Right lung (tissue), 10 donors: ENCODE results near the gene PLCG2. TPM values are rescaled to one million over a fixed set of nuclear protein-coding genes. Genes with fewer than 3 reads are reported as not detected.
"Not testable (repeated sequence)": the region's sequence is repeated elsewhere in the genome, so short reads cannot be mapped to it uniquely, and the experiment has no call there.

ENCODE experiments used
- DNase-seq, 2 donors: peaks; one replicate each; pipeline ENCODE4 v3.0.0-alpha.2; 2013
- long read RNA-seq, 8 donors: transcript quantifications; one replicate each; lab custom pipeline, GENCODE V29; 2026
- polyA plus RNA-seq, 5 donors: library from polyadenylated mRNA; unstranded; fragments of 120-200 nt; gene quantifications; one replicate each; pipeline versions ENCODE4 v1.2.1 to v1.2.3, GENCODE V29; 2013; ENCODE audit warnings: inconsistent platforms in 1 of 5, low replicate concordance in 1 of 5; ENCODE audit not compliant: insufficient read length in 5 of 5, insufficient read depth in 1 of 5

Gene PLCG2
- 10 to 100 TPM in 1 of 5 donors, 1 to 10 TPM in 4; 6.5 to 10.8 (median 8.3) TPM for polyA plus RNA-seq
- long read RNA-seq, donor 1, full-length matches to known transcripts = 1 of 1 reads
- long read RNA-seq, donor 1, partial matches to known transcripts = 0 of 1 reads
- long read RNA-seq, donor 1, other reads (novel, unspliced or antisense) = 0 of 1 reads
- long read RNA-seq, donor 2, full-length matches to known transcripts = 1 of 1 reads
- long read RNA-seq, donor 2, partial matches to known transcripts = 0 of 1 reads
- long read RNA-seq, donor 2, other reads (novel, unspliced or antisense) = 0 of 1 reads
- long read RNA-seq, donor 3 = 0 reads
- long read RNA-seq, donor 4 = 0 reads
- long read RNA-seq, donor 5, full-length matches to known transcripts = 2 of 2 reads
- long read RNA-seq, donor 5, partial matches to known transcripts = 0 of 2 reads
- long read RNA-seq, donor 5, other reads (novel, unspliced or antisense) = 0 of 2 reads
- long read RNA-seq, donor 6 = 0 reads
- long read RNA-seq, donor 7 = 0 reads
- long read RNA-seq, donor 8 = 0 reads

GRCh38 chr16:81778861-81779535 lies at the start of gene PLCG2:
Gene PLCG2, plus strand, starts transcription at chr16:81779291. Its CDS starts 6,699 bp downstream, at chr16:81785990.
- DNase-seq = peak; percentile 38 to 42

- no peak for DNase-seq
Measured at GRCh38 chr16:81729451-81729850, 49.6 kb upstream of the PLCG2 start.

GRCh38 chr16:81730090-81731051 lies 48.7 kb upstream of the PLCG2 start:
- DNase-seq = peak; percentile 86 to 88

GRCh38 chr16:81731649-81732048 lies 47.4 kb upstream of the PLCG2 start:
- DNase-seq = no peak

GRCh38 chr16:81732699-81733098 lies 46.4 kb upstream of the PLCG2 start:
- DNase-seq = no peak

- no peak for DNase-seq
Measured at GRCh38 chr16:81733295-81733694, 45.8 kb upstream of the PLCG2 start.

- DNase-seq = no peak
Measured at GRCh38 chr16:81734632-81735434, 44.3 kb upstream of the PLCG2 start.

- DNase-seq = peak in 1 of 2 donors; percentile 66
Measured at GRCh38 chr16:81737885-81738536, 41.1 kb upstream of the PLCG2 start.

GRCh38 chr16:81738783-81739496 lies 40.2 kb upstream of the PLCG2 start:
- no peak for DNase-seq

GRCh38 chr16:81739503-81739902 lies 39.6 kb upstream of the PLCG2 start:
- no peak for DNase-seq

- DNase-seq = no peak
Measured at GRCh38 chr16:81740169-81740568, 38.9 kb upstream of the PLCG2 start.

GRCh38 chr16:81741430-81741770 lies 37.7 kb upstream of the PLCG2 start:
- DNase-seq = not testable (repeated sequence)

GRCh38 chr16:81744385-81744784 lies 34.7 kb upstream of the PLCG2 start:
- no peak for DNase-seq

- DNase-seq = no peak
Measured at GRCh38 chr16:81744911-81745310, 34.2 kb upstream of the PLCG2 start.

GRCh38 chr16:81745704-81746558 lies 33.2 kb upstream of the PLCG2 start:
- DNase-seq = no peak

GRCh38 chr16:81746566-81746965 lies 32.5 kb upstream of the PLCG2 start:
- no peak for DNase-seq

GRCh38 chr16:81748476-81749198 lies 30.5 kb upstream of the PLCG2 start:
- DNase-seq = no peak
